ENCODE measurements around the gene TEC.

DNA sequence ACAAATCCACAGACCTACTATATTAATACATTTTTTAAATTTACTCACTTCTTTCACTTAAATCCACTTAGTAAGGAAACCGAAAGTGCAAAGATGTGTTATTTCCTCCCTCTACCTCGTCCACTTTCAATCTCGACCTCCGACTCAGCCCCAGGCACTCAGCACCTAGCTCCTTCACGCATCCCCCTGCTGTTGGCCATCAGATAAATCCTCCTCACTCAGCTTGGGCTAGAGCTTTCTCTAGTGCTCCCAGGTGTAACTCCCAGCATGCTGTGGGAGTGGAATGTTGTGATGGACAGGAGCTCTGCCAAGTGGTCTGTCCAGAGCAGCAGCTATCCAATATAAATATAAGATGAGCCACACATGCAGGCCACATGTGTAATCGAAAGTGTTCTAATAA lies 26.7 kb upstream of the TEC start:
- TF ChIP-seq, protein P1, sequence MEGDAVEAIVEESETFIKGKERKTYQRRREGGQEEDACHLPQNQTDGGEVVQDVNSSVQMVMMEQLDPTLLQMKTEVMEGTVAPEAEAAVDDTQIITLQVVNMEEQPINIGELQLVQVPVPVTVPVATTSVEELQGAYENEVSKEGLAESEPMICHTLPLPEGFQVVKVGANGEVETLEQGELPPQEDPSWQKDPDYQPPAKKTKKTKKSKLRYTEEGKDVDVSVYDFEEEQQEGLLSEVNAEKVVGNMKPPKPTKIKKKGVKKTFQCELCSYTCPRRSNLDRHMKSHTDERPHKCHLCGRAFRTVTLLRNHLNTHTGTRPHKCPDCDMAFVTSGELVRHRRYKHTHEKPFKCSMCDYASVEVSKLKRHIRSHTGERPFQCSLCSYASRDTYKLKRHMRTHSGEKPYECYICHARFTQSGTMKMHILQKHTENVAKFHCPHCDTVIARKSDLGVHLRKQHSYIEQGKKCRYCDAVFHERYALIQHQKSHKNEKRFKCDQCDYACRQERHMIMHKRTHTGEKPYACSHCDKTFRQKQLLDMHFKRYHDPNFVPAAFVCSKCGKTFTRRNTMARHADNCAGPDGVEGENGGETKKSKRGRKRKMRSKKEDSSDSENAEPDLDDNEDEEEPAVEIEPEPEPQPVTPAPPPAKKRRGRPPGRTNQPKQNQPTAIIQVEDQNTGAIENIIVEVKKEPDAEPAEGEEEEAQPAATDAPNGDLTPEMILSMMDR (conservative IDR thresholded peaks at IDR 0.05; ENCODE audit: low read length) = no peak
- no peak for TF ChIP-seq EZH2phosphoT487 (IDR thresholded peaks at IDR 0.05; ENCODE audit: borderline replicate concordance, low read depth, low read length)
